SK-N-SH (cell line): ENCODE measurements around the gene FALEC.

ENCODE experiments used
- CHD2 ChIP-seq: fragments of 150-350 bp; IDR thresholded peaks from 2 replicates; pipeline ENCODE4 v1.6.1; 2018; ENCODE audit warnings: low read length; ENCODE audit not compliant: partially characterized antibody
- CTCF ChIP-seq: fragments of 200-600 bp; sonication (generic); IDR thresholded peaks from 2 replicates; pipeline ENCODE4 v1.6.1; 2017; ENCODE audit warnings: antibody characterized with exemption, mild to moderate bottlenecking, moderate library complexity
- EP300 ChIP-seq, 2 experiments: IDR thresholded peaks; 2 replicates each; pipeline versions ENCODE4 v1.4.0 to v1.6.1; 2012; ENCODE audit warnings: borderline replicate concordance in 1 of 2, low read depth in 1 of 2, low read length in 1 of 2
- FOXJ3 ChIP-seq: sonication (generic); formaldehyde crosslinking; IDR thresholded peaks from 2 replicates; pipeline ENCODE4 v1.5.1; 2020; ENCODE audit warnings: mild to moderate bottlenecking, missing genetic modification reagents
- FOXM1 ChIP-seq: IDR thresholded peaks from 2 replicates; pipeline ENCODE4 v1.4.0; 2012; ENCODE audit warnings: low read depth, mild to moderate bottlenecking
- JUND ChIP-seq: IDR thresholded peaks from 2 replicates; pipeline ENCODE4 v1.4.0; 2012
- MEF2A ChIP-seq: IDR thresholded peaks from 2 replicates; pipeline ENCODE4 v1.4.0; 2012; ENCODE audit warnings: low read depth, borderline replicate concordance
- NFIC ChIP-seq: IDR thresholded peaks from 2 replicates; pipeline ENCODE4 v1.4.0; 2012; ENCODE audit warnings: borderline replicate concordance
- NRF1 ChIP-seq: IDR thresholded peaks from 2 replicates; pipeline ENCODE4 v1.6.1; 2012; ENCODE audit warnings: low read depth, mild to moderate bottlenecking, low read length
- POLR2AphosphoS5 ChIP-seq: IDR thresholded peaks from 2 replicates; pipeline ENCODE4 v1.6.1; 2012; ENCODE audit warnings: low read depth, low read length
- RFX5 ChIP-seq: IDR thresholded peaks from 2 replicates; pipeline ENCODE4 v1.6.1; 2012; ENCODE audit warnings: mild to moderate bottlenecking, improper control_type of control experiment, low read length
- SIN3A ChIP-seq: IDR thresholded peaks from 2 replicates; pipeline ENCODE4 v1.6.1; 2012; ENCODE audit warnings: low read depth, mild to moderate bottlenecking, low read length, moderate library complexity, borderline replicate concordance
- SMC3 ChIP-seq: IDR thresholded peaks from 2 replicates; pipeline ENCODE4 v1.6.1; 2012; ENCODE audit warnings: low read depth, low read length, improper control_type of control experiment
- YY1 ChIP-seq: IDR thresholded peaks from 2 replicates; pipeline ENCODE4 v1.4.0; 2012; ENCODE audit warnings: low read depth, mild to moderate bottlenecking

- no peak for TF ChIP-seq FOXJ3 (CRISPR knock-in tag)
- no peak for TF ChIP-seq CTCF
- no peak for TF ChIP-seq EP300 (IDR thresholded peaks at IDR 0.05; ENCODE audit: borderline replicate concordance in 1 of 2, low read depth in 1 of 2, low read length in 1 of 2)
- no peak for TF ChIP-seq SMC3
- TF ChIP-seq NFIC, result no peak
- TF ChIP-seq RFX5, result no peak
- TF ChIP-seq JUND, result no peak
- TF ChIP-seq MEF2A, result no peak
- TF ChIP-seq POLR2AphosphoS5, result no peak
- no peak for TF ChIP-seq FOXM1
- no peak for TF ChIP-seq NRF1
- no peak for TF ChIP-seq YY1
- no peak for TF ChIP-seq CHD2
- TF ChIP-seq SIN3A, result no peak
Measured at GRCh38 chr1:150505431-150505830, 10.1 kb upstream of the FALEC start.
